UCSD-AML1 (cell line): ENCODE results near the gene EVL.
A peak's percentile ranks its signal among the peaks of the same experiment; 100 is the strongest.
"Not testable (repeated sequence)": the region's sequence is repeated elsewhere in the genome, so short reads cannot be mapped to it uniquely, and the experiment has no call there.

ENCODE experiments used
- DNase-seq: peaks from one replicate; lab custom pipeline; 2025; ENCODE audit not compliant: unreplicated experiment; lab: John Stamatoyannopoulos, UW

The EVL gene

GRCh38 chr14:100065111-100065871 is at the start of gene EVL:
Gene EVL, plus strand, starts transcription at chr14:100065422. Its CDS starts 79 bp downstream, at chr14:100065501.
- DNase-seq = peak; percentile 76

- no peak for DNase-seq
Measured at GRCh38 chr14:100017553-100017952, 47.7 kb upstream of the EVL start.

DNA sequence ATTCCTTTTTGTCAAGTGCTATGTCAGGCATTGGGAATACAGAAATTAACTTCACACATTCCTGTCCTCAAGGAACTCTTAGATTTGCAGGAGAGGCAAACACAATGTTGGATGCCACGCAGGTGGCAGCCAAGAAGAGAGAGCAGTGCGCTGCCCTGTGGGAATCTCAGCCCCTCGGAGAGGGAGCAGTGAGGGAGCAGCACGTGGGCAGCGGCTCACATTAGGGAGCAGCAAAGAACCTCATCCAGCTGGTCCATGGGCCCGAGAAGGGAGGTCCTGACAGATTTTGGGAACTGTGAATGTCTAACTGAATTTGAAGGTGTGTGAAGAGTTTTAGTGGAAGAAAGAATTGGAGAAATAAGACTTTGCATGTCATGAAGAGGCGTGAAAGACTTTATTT is 47.2 kb upstream of the EVL start:
- DNase-seq = no peak

GRCh38 chr14:100018482-100018881 is 46.7 kb upstream of the EVL start:
- DNase-seq = no peak

GRCh38 chr14:100019156-100019744 is 46.0 kb upstream of the EVL start:
- no peak for DNase-seq

DNA sequence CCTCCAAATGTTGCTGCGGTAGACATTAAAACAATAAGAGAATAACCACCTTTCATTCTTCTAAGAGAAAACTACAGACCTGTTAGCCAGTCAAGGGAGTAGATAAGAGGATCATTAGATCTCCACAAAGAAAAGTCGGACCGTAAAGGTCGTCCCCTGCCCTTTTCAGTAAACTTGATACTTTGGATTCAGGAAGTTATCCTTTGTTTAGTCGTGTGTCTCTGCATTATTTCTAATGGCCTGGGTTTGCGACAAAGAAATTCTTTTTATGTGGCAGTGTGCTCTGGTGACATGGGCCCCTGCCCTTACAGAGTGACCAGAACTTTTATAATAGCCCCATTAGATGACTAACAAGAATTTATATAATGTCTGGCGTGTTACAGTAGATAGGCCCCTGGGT is 44.6 kb upstream of the EVL start:
- no peak for DNase-seq

GRCh38 chr14:100022772-100023451 is 42.3 kb upstream of the EVL start:
- DNase-seq = no peak

GRCh38 chr14:100025111-100025510 is 40.1 kb upstream of the EVL start:
- DNase-seq = peak; percentile 42

- DNase-seq = no peak
Measured at GRCh38 chr14:100027771-100028490, 37.3 kb upstream of the EVL start.

DNA sequence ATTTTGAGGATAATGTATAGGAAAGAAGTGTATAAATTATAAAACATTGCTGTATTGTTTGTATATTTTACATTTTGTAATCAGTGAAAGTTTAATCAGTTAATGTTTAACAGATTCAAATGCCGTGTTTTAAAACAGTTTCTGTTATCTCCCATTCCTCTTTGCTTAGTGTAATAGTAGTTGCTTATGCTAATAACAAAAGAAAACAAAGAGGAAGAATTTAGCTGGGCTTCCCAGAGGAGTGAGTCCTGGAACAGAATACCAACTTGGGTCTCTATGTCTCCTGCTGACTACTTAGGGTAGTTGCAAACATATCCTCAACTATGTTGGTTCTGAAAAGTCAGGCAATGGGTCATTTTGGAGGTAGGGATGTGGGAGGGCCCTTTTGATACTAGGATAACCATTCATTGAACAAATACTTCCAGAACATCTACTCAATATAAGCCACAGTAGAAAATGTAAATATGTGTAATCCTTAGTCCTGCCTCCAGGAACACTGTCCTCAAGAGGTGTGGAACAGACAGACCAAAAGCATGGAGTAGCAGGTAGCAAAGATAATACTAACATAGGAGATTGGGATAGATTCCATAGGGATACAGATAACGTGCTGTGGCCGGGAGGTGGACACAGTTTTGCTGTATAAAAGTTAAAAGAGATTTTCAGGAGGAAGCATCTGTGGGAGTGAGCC is 36.1 kb upstream of the EVL start:
- no peak for DNase-seq

GRCh38 chr14:100030006-100030405 is 35.2 kb upstream of the EVL start:
- DNase-seq = not testable (repeated sequence)

GRCh38 chr14:100030452-100031153 is 34.6 kb upstream of the EVL start:
- DNase-seq = no peak

- DNase-seq = no peak
Measured at GRCh38 chr14:100031506-100032281, 33.5 kb upstream of the EVL start.

GRCh38 chr14:100032738-100033137 is 32.5 kb upstream of the EVL start:
- no peak for DNase-seq

DNA sequence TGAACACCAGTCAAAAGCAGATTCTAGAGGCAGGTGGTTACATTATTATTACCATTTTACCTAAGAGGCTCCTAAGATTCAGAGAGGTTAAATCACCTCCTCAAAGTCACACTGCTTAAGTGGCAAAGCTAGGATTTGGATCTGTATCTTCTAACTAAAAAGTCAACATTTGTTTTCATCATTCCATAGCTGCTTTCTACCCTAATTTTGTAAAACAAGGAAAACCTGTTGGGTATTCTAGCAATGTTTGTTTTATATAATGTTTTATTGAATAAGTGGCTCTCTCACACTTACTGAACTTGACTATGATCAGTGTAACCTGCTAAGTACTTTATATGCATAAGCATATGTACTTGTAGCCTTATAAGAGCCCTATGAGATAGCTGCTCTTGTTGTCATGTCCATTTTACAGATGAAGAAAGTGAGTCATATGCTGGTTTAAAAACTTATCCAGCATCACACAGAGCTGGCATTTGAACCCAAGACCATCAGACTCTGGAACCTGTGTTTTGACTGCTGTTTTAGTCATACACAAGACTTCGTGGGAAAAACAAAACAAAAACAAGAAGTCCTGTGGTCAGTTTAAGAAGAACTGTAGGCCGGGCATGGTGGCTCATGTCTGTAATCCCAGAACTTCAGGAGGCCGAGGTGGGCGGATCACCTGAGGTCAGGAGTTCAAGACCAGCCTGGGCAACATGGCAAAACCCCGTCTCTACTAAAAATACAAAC is 31.7 kb upstream of the EVL start:
- no peak for DNase-seq

DNA sequence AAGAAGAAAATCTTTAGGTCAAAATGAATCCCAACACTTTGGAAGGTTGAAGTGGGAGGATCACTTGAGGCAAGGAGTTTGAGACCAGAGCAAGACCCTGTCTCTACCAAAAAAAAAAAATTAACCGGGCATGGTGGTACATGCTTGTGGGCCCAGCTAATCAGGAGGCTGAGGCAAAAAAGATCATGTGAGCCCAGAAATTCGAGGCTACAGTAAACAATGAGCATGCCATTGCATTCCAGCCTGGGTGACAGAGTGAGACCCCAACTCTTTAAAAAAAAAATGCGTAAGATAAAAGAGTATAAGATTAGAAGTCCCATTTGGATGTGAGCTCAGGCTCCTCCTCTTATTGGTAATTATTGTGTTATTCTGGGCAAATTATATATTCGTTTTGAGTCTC is 30.8 kb upstream of the EVL start:
- no peak for DNase-seq

GRCh38 chr14:100034961-100035500 is 30.2 kb upstream of the EVL start:
- DNase-seq = no peak

GRCh38 chr14:100035700-100036099 is 29.5 kb upstream of the EVL start:
- no peak for DNase-seq

GRCh38 chr14:100037353-100037752 is 27.9 kb upstream of the EVL start:
- DNase-seq = no peak
